PFSK-1 (cell line): ENCODE results near the gene TMEM47. TPM values are rescaled to one million over a fixed set of nuclear protein-coding genes. Genes with fewer than 3 reads are reported as not detected.

Experiments used
- FOXP2 ChIP-seq: optimal IDR thresholded peaks from 2 replicates; pipeline ENCODE3; 2011; ENCODE audit warnings: borderline replicate concordance, control low read depth, inconsistent platforms; ENCODE audit not compliant: insufficient read depth; ENCODE audit errors: extremely low read length, extremely low read depth
- POLR2AphosphoS5 ChIP-seq: IDR thresholded peaks from 2 replicates; pipeline ENCODE4 v1.6.1; 2012; ENCODE audit warnings: low read depth, mild to moderate bottlenecking, control low read depth, low read length, moderate library complexity
- REST ChIP-seq, 2 experiments: IDR thresholded peaks; 2 replicates each; pipeline versions ENCODE4 v1.6.1 to v1.8.0; 2011 to 2012; ENCODE audit warnings: low read depth in 2 of 2, low read length in 2 of 2, control low read depth in 1 of 2, inconsistent platforms in 1 of 2, mild to moderate bottlenecking in 1 of 2, moderate library complexity in 1 of 2; ENCODE audit not compliant: insufficient read depth in 1 of 2
- SIN3A ChIP-seq: IDR thresholded peaks from 2 replicates; pipeline ENCODE4 v1.6.1; 2012; ENCODE audit warnings: mild to moderate bottlenecking, low read length, moderate library complexity, borderline replicate concordance; ENCODE audit not compliant: insufficient read depth
- TAF1 ChIP-seq: IDR thresholded peaks from 2 replicates; pipeline ENCODE4 v1.6.1; 2012; ENCODE audit warnings: low read length, control low read depth, borderline replicate concordance; ENCODE audit not compliant: insufficient read depth
- polyA plus RNA-seq: library from polyadenylated mRNA; unstranded; fragments of >200 nt; gene quantifications from one replicate; pipeline ENCODE4 v1.2.1, GENCODE V29; 2012; ENCODE audit warnings: low read depth, missing spikeins; ENCODE audit not compliant: insufficient read length

TMEM47 gene
- not detected for polyA plus RNA-seq

DNA sequence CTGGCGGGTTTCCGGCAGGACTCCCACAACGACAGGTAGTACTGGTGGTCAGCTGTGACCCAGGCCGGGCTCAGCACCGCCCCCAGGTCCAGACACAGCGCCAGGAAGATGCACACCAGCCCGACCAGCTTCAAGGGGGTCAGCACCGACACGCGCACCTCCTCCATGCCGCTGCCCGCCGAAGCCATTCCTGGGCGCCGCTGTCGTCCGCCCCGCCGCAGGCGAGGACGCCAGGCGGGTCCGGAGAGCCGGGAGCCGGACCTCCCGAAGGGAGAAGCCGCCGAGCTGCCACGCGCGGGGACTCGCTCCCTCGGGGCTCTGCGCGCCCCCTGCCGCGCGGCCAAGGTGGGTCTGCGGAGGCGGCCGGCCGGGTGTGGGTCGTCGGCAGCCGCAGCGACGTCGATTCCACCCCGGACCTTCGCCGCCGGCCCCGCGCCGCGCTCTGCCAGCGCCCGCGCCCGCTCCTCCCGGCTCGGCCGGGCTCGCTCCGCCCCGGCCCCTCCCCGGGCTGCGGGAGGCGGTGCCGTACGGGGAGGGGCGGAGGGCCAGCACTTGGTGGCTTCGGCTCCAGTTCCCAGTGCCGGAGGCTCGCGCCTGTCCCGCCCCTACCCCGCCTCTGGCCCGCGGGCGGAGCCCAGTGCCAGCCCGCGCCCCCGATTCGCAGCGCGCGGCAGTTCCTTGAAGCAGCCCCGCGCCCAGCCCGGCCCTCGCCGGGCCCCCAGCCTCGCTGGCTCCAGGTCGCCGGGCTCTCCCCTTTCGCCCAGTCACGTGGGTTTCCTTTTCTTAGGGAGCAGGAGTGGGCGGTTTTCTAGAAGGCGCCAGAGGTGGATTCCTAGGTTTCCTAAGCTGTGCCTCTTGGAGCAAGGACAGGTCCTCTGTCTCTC, at the start of gene TMEM47:
Gene TMEM47, minus strand, starts transcription at position 444 of the 884 bp plus-strand sequence. Its CDS starts 256 bp downstream, at position 188.
- no peak for TF ChIP-seq TAF1
- no peak for TF ChIP-seq POLR2AphosphoS5
- TF ChIP-seq SIN3A, result no peak
- no peak for TF ChIP-seq REST (IDR thresholded peaks at IDR 0.05; ENCODE audit: insufficient read depth in 1 of 2, low read depth in 2 of 2, low read length in 2 of 2)
- no peak for TF ChIP-seq FOXP2

- TF ChIP-seq TAF1, result no peak
- TF ChIP-seq POLR2AphosphoS5, result no peak
- TF ChIP-seq REST (IDR thresholded peaks at IDR 0.05; ENCODE audit: insufficient read depth in 1 of 2, low read depth in 2 of 2, low read length in 2 of 2), result no peak
These were observed 30.0 kb upstream of the TMEM47 start for GRCh38 chrX:34687095-34687494.

GRCh38 chrX:34659575-34659974, 2.5 kb upstream of the TMEM47 start:
- TF ChIP-seq FOXP2 (no peak), POLR2AphosphoS5 (no peak), REST (IDR thresholded peaks at IDR 0.05; ENCODE audit: insufficient read depth in 1 of 2, low read depth in 2 of 2, low read length in 2 of 2) (no peak), TAF1 (no peak), SIN3A (no peak)

- TF ChIP-seq REST (IDR thresholded peaks at IDR 0.05; ENCODE audit: insufficient read depth in 1 of 2, low read depth in 2 of 2, low read length in 2 of 2) (no peak), TAF1 (no peak), FOXP2 (no peak), POLR2AphosphoS5 (no peak), SIN3A (no peak)
These were observed 1.2 kb upstream of the TMEM47 start for GRCh38 chrX:34658326-34658725.

GRCh38 chrX:34657726-34658070, 613 bp upstream of the TMEM47 start:
- no peak for TF ChIP-seq SIN3A
- no peak for TF ChIP-seq TAF1
- TF ChIP-seq FOXP2, result no peak
- TF ChIP-seq REST (IDR thresholded peaks at IDR 0.05; ENCODE audit: insufficient read depth in 1 of 2, low read depth in 2 of 2, low read length in 2 of 2), result no peak
- TF ChIP-seq POLR2AphosphoS5, result no peak
